Measurements from ENCODE around the gene TAGLN. TPM values are rescaled to one million over a fixed set of nuclear protein-coding genes. Genes with fewer than 3 reads are reported as not detected.

The TAGLN gene
- polyA plus RNA-seq, 4 donors: 57.9 to 611 (median 134) TPM

DNA sequence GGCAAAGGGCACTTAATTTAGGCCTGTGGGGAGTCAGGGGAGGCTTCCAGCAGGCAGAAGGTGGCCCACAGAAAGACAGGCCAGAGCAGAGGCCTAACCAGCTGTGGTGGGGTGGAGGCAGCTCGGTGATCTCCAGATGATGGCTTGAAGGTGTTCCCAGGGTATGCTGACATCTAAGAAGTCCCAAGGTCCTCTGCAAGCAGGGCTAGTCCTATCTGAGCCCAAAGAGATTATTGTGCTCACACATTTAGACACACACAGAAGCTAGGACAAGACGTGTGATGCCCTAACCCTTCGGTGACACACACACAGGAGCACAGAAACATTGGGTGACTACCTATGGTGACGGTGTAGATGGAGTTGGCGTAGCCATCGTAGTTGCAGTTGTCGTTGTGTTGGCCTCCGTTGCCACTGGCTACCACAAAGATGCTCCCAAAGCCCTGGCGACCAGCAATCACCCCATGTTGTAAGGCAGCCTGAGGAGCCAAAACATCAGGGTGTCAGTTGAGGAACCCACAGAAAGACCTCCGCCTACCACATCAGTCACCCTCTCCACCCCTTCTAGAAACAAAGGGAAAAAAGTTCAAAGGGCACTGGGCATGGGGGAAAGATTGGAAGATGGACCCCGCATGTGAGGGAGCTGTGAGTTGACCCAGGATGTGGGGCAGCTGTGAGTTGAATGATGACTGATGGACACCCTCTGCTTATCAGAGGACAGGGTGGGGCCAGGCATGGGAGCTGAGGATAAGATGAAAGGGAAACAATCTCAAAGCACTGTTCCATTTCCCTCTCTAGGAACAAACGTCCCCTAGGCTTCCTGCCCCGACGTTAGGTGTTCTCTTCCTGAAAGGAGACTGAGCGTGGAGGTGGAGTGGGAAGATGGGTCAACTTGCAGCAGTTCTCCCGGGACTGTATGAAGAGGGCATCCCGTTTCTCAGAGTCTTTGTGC lies 24.8 kb downstream of the TAGLN start:
- no peaks in the 10 kb centered on the region for H3K9me3 ChIP-seq (ENCODE audit: control insufficient read depth in 2 of 2, insufficient read depth in 1 of 2, low read depth in 1 of 2, low read length in 1 of 2)
- FAIRE-seq: no peak
- no peaks in the 10 kb centered on the region for H3K27me3 ChIP-seq (ENCODE audit: control insufficient read depth in 3 of 3, insufficient read depth in 3 of 3, low read length in 3 of 3)
- H3K4me3 ChIP-seq (ENCODE audit: low read depth in 1 of 3, low read length in 3 of 3): no peak overlapping the region
- DNase-seq: peak in 1 of 2 donors; percentile 74
- 61 to 73% (median 71%) methylated on average over 17 of the region's 17 CpGs for WGBS, 3 donors
- peak overlapping the region; percentile 53 to 59 (median 58) for H3K27ac ChIP-seq (ENCODE audit: low read depth in 1 of 3, low read length in 2 of 3)
- peaks cover 7 to 56% (median 23%) of the 10 kb centered on the region in 3 donors for H3K4me1 ChIP-seq (ENCODE audit: control insufficient read depth in 3 of 3, insufficient read depth in 2 of 3, low read depth in 1 of 3, low read length in 2 of 3)
- H3K36me3 ChIP-seq (ENCODE audit: control insufficient read depth in 3 of 3, insufficient read depth in 2 of 3, low read depth in 1 of 3, low read length in 3 of 3): peaks cover 10 to 85% (median 33%) of the 10 kb centered on the region in 3 donors

DNA sequence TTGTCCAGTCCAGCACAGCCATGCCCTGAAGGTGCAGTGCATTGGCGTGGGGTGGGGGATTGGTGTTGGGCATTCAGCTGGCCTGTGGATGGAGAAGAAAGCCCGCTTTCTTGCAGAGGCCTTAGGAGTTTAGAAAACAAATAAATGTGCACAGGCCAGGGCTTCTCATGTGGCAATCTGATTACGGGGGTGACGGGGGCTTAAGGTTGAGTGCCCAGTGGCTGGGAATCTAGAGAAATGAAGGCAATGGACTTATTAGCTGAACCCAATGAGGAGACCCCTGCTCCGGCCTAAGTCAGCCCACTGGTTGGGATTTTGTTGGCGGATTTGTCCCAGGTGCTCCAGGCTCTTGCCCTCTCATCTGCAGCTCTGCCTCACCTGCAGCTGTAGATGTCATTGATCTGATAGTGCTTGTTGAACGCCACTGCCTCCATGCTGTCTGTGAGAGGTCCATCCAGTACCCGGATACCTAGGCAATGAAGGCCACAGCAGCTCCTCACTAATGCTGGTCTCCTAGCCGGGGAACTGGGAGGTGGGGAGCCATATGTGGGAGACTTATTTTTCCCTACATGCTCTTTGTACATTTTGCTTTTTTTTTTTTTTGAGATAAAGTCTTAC lies 26.5 kb downstream of the TAGLN start:
- H3K27ac ChIP-seq (ENCODE audit: low read depth in 1 of 3, low read length in 2 of 3): peak overlapping the region; percentile 1 to 53 (median 24)
- H3K36me3 ChIP-seq (ENCODE audit: control insufficient read depth in 3 of 3, insufficient read depth in 2 of 3, low read depth in 1 of 3, low read length in 3 of 3): peaks cover 8 to 85% (median 35%) of the 10 kb centered on the region in 3 donors
- H3K27me3 ChIP-seq (ENCODE audit: control insufficient read depth in 3 of 3, insufficient read depth in 3 of 3, low read length in 3 of 3): no peaks in the 10 kb centered on the region
- DNase-seq (no peak), FAIRE-seq (no peak)
- peaks cover 6 to 45% (median 18%) of the 10 kb centered on the region in 3 donors for H3K4me1 ChIP-seq (ENCODE audit: control insufficient read depth in 3 of 3, insufficient read depth in 2 of 3, low read depth in 1 of 3, low read length in 2 of 3)
- H3K4me3 ChIP-seq (ENCODE audit: low read depth in 1 of 3, low read length in 3 of 3): no peak overlapping the region
- WGBS, 3 donors: 92 to 95% (median 93%) methylated on average over 9 of the region's 9 CpGs
- no peaks in the 10 kb centered on the region for H3K9me3 ChIP-seq (ENCODE audit: control insufficient read depth in 2 of 2, insufficient read depth in 1 of 2, low read depth in 1 of 2, low read length in 1 of 2)

DNA sequence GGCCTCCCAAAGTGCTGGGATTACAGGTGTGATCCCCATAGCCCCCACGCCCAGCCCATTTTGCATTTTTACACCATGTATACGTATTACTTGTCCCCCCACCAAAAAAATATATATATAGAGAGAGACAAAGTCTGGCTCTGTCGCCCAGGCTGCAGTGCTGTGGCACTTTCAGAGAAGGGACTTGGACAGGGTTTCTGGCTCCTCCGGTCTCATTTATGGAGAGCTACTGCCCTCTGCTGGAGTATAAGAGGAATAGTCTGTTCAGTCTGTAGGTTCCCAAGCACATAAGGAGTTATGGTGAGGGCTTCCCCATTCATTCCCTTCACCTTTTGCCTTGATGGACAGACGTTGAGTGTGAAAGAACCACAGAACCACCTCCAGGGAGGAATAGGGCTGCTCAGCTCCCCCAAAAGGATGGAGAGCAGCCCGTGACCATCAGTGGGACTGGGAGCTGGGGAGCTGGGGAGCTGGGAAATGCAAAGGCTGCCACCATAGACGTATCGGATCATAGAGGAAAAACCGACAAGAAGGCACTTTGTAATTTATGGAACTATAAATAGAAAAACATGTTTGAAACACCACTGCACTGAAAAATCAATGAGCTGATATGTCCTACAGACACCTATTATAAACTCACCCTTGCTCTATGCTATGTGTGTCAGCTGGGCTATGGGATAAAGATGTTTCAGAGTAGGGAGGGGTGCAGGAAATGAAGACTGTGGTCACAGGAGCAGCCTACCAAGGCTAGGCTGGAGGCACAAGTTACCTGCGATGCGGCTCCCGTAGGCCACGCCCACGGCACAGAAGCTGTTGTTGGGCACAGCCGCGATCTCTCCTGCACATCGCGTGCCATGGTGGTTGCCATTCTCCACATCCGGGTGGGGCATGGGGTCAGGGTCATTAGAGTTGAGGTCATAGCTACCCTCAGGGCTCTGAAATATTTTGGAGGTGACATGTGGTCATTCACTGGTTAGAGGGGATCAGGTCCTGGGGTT lies 27.5 kb downstream of the TAGLN start:
- Histone ChIP-seq H3K4me3 (ENCODE audit: low read depth in 1 of 3, low read length in 3 of 3) (no peak overlapping the region), H3K9me3 (ENCODE audit: control insufficient read depth in 2 of 2, insufficient read depth in 1 of 2, low read depth in 1 of 2, low read length in 1 of 2) (no peaks in the 10 kb centered on the region), H3K27me3 (ENCODE audit: control insufficient read depth in 3 of 3, insufficient read depth in 3 of 3, low read length in 3 of 3) (no peaks in the 10 kb centered on the region), H3K4me1 (ENCODE audit: control insufficient read depth in 3 of 3, insufficient read depth in 2 of 3, low read depth in 1 of 3, low read length in 2 of 3) (peaks cover 4 to 41% (median 10%) of the 10 kb centered on the region in 3 donors), H3K36me3 (ENCODE audit: control insufficient read depth in 3 of 3, insufficient read depth in 2 of 3, low read depth in 1 of 3, low read length in 3 of 3) (peaks cover 8 to 75% (median 33%) of the 10 kb centered on the region in 3 donors), H3K27ac (ENCODE audit: low read depth in 1 of 3, low read length in 2 of 3) (no peak overlapping the region)
- 57 to 66% (median 65%) methylated on average over 19 of the region's 19 CpGs for WGBS, 3 donors
- no peak for FAIRE-seq
- DNase-seq: peak; percentile 87 to 88

DNA sequence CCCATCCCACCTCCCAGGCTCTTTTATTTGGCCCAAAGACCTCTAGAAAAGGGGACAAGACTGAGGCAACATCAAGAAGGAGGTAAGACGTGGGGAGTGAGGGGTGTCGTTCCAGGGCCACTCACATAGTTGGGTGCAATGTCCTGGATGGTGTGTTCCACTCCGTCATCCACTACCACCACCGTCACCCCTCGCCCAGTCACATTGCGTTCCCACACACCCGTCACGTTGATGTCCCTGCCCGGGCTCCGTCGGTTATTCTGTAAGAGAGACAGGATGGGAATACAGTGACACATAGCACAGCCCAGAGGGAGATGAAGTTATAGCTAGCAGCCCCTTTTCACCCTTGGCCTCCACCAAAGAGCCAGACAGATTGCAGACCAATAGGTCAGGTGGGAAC lies 28.9 kb downstream of the TAGLN start:
- Histone ChIP-seq H3K36me3 (ENCODE audit: control insufficient read depth in 3 of 3, insufficient read depth in 2 of 3, low read depth in 1 of 3, low read length in 3 of 3) (peaks cover 8 to 67% (median 31%) of the 10 kb centered on the region in 3 donors), H3K4me1 (ENCODE audit: control insufficient read depth in 3 of 3, insufficient read depth in 2 of 3, low read depth in 1 of 3, low read length in 2 of 3) (peaks cover 5 to 34% (median 5%) of the 10 kb centered on the region in 3 donors), H3K27ac (ENCODE audit: low read depth in 1 of 3, low read length in 2 of 3) (no peak overlapping the region)

DNA sequence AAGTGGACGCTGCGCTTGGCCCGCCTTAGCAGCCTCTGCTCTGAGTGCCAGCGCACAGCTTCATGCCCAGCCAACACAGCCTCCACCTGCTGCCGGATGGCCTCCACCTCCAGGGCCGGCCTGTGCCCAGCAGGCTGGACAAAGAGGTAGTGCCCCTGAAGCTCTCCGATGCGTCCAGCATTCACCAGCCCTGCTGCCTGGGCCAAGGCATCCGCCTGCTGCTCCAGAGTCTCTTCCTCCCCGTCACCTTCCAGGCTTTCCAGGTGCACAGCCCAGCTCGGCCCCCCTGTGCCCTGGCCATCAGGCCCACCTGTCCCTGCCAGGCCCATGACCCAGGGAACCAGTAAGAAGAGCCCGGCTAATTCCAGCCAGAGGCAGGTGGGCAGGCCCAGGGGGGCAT lies 30.2 kb downstream of the TAGLN start:
- FAIRE-seq (no peak), DNase-seq (no peak)
- H3K27me3 ChIP-seq (ENCODE audit: control insufficient read depth in 3 of 3, insufficient read depth in 3 of 3, low read length in 3 of 3): no peaks in the 10 kb centered on the region
- peaks cover 8 to 54% (median 29%) of the 10 kb centered on the region in 3 donors for H3K36me3 ChIP-seq (ENCODE audit: control insufficient read depth in 3 of 3, insufficient read depth in 2 of 3, low read depth in 1 of 3, low read length in 3 of 3)
- peaks cover 6 to 22% (median 9%) of the 10 kb centered on the region in 3 donors for H3K4me1 ChIP-seq (ENCODE audit: control insufficient read depth in 3 of 3, insufficient read depth in 2 of 3, low read depth in 1 of 3, low read length in 2 of 3)
- no peak overlapping the region for H3K27ac ChIP-seq (ENCODE audit: low read depth in 1 of 3, low read length in 2 of 3)
- H3K4me3 ChIP-seq (ENCODE audit: low read depth in 1 of 3, low read length in 3 of 3): no peak overlapping the region
- no peaks in the 10 kb centered on the region for H3K9me3 ChIP-seq (ENCODE audit: control insufficient read depth in 2 of 2, insufficient read depth in 1 of 2, low read depth in 1 of 2, low read length in 1 of 2)
- 95 to 98% (median 98%) methylated on average over 11 to 12 of the region's 12 CpGs for WGBS, 3 donors

More for the DNA sequence above, 28.9 kb downstream of the TAGLN start:
- Histone ChIP-seq H3K9me3 (ENCODE audit: control insufficient read depth in 2 of 2, insufficient read depth in 1 of 2, low read depth in 1 of 2, low read length in 1 of 2) (no peaks in the 10 kb centered on the region), H3K4me3 (ENCODE audit: low read depth in 1 of 3, low read length in 3 of 3) (no peak overlapping the region), H3K27me3 (ENCODE audit: control insufficient read depth in 3 of 3, insufficient read depth in 3 of 3, low read length in 3 of 3) (no peaks in the 10 kb centered on the region)
- DNase-seq (no peak), FAIRE-seq (no peak)
- 93 to 97% (median 94%) methylated on average over 11 of the region's 11 CpGs for WGBS, 3 donors

DNA sequence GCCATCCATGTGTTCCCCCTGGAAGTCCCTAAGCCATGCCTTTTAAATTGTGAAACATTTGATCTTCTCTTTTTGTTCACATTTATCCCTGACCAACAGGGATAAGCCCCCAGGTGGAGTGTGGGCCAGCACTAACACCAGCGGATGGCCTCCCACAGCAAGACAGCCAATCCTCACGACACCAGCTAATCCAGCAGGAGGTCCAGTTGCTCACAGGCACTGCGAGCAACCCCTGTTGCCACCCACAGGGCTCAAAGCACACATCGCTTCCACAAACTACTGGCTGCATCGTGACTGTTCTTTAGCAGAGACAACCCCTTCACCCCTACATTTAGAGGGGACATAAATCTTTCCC lies 30.7 kb downstream of the TAGLN start:
- peaks cover 8 to 51% (median 29%) of the 10 kb centered on the region in 3 donors for H3K36me3 ChIP-seq (ENCODE audit: control insufficient read depth in 3 of 3, insufficient read depth in 2 of 3, low read depth in 1 of 3, low read length in 3 of 3)
- FAIRE-seq (no peak), DNase-seq (no peak)
- H3K9me3 ChIP-seq (ENCODE audit: control insufficient read depth in 2 of 2, insufficient read depth in 1 of 2, low read depth in 1 of 2, low read length in 1 of 2): no peaks in the 10 kb centered on the region
- peak overlapping the region in 1 of 3 donors; percentile 78 for H3K4me3 ChIP-seq (ENCODE audit: low read depth in 1 of 3, low read length in 3 of 3)
- no peaks in the 10 kb centered on the region for H3K27me3 ChIP-seq (ENCODE audit: control insufficient read depth in 3 of 3, insufficient read depth in 3 of 3, low read length in 3 of 3)
- 82 to 85% (median 83%) methylated on average over 5 of the region's 5 CpGs for WGBS, 3 donors
- no peak overlapping the region for H3K27ac ChIP-seq (ENCODE audit: low read depth in 1 of 3, low read length in 2 of 3)
- H3K4me1 ChIP-seq (ENCODE audit: control insufficient read depth in 3 of 3, insufficient read depth in 2 of 3, low read depth in 1 of 3, low read length in 2 of 3): peaks cover 6 to 17% (median 9%) of the 10 kb centered on the region in 3 donors

DNA sequence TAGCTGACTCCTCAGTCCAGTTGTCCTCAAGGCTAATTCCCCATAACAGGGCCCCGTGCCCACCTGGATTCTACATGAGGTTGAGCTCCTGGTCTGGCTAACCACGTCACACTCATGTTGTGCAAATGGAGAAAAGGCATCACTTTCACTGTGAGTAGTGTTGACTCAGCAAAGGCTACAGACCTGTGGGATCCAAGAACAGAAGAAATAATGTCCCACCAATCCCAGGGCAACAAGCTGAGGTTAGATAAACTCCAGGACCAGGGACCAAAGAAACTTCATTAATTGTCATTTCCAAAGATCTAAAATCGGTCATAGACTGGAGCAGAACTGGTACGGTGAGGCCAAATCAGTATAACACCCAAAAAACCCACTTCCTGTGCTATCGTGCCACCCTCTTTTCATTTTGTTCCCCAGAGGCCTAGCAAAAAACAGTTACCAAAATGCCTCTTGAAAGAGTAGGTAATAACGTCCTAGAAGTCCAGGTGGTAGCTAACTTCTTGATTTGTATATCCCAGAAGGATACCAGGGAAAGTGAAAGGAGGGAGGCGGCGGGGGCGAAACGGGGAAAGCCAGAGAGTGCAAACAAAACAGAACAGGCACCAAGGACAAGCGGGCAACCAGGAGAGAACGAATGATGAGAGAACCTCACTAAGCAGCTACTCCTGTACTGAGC lies 31.3 kb downstream of the TAGLN start:
- peak in 1 of 2 donors; percentile 26 for DNase-seq
- WGBS, 3 donors: 29 to 51% (median 33%) methylated on average over 12 of the region's 12 CpGs
- no peaks in the 10 kb centered on the region for H3K27me3 ChIP-seq (ENCODE audit: control insufficient read depth in 3 of 3, insufficient read depth in 3 of 3, low read length in 3 of 3)
- H3K4me1 ChIP-seq (ENCODE audit: control insufficient read depth in 3 of 3, insufficient read depth in 2 of 3, low read depth in 1 of 3, low read length in 2 of 3): peaks cover 6 to 14% (median 9%) of the 10 kb centered on the region in 3 donors
- FAIRE-seq: no peak
- peak overlapping the region; percentile 73 to 98 (median 78) for H3K4me3 ChIP-seq (ENCODE audit: low read depth in 1 of 3, low read length in 3 of 3)
- H3K9me3 ChIP-seq (ENCODE audit: control insufficient read depth in 2 of 2, insufficient read depth in 1 of 2, low read depth in 1 of 2, low read length in 1 of 2): no peaks in the 10 kb centered on the region
- peaks cover 8 to 47% (median 28%) of the 10 kb centered on the region in 3 donors for H3K36me3 ChIP-seq (ENCODE audit: control insufficient read depth in 3 of 3, insufficient read depth in 2 of 3, low read depth in 1 of 3, low read length in 3 of 3)
- H3K27ac ChIP-seq (ENCODE audit: low read depth in 1 of 3, low read length in 2 of 3): peak overlapping the region in 2 of 3 donors; percentile 75 to 99
